ENCODE data around the gene TATDN3. TPM values are rescaled to one million over a fixed set of nuclear protein-coding genes. Genes with fewer than 3 reads are reported as not detected.
A peak's percentile ranks its signal among the peaks of the same experiment; 100 is the strongest.
"Not testable (repeated sequence)": the region's sequence is repeated elsewhere in the genome, so short reads cannot be mapped to it uniquely, and the experiment has no call there.

TATDN3 gene
- total and polyA plus RNA-seq, 3 experiments from 2014 or later: 17.8 to 18.5 (median 18.0) TPM

- Mint-ChIP-seq H3K36me3 (peaks cover 8 to 53% (median 9%) of the 10 kb centered on the region in 3 donors), H3K27me3 (no peaks in the 10 kb centered on the region), H3K4me3 (no peak overlapping the region), H3K4me1 (peaks cover 16 to 34% (median 27%) of the 10 kb centered on the region in 3 donors), H3K27ac (peak overlapping the region in 1 of 8 donors; percentile 40), H3K9me3 (no peaks in the 10 kb centered on the region)
- DNase-seq: no peak
- Histone ChIP-seq H3K27ac (ENCODE audit: low read depth, low read length) (no peak overlapping the region), H3K9me3 (ENCODE audit: low read length) (no peaks in the 10 kb centered on the region), H3K4me1 (ENCODE audit: insufficient read depth, low read length) (no peaks in the 10 kb centered on the region), H3K36me3 (ENCODE audit: insufficient read depth, low read length) (peaks cover 10% of the 10 kb centered on the region), H3K27me3 (ENCODE audit: insufficient read depth, low read length, poor library complexity, severe bottlenecking) (no peaks in the 10 kb centered on the region), H3K4me3 (ENCODE audit: low read length) (no peak overlapping the region)
- CTCF ChIA-PET: interaction anchor here (0.8 kb wide), 1 partner anchor 110 kb away, joined by 4 read pairs; no protein-coding TSS in a partner anchor
- POLR2A ChIA-PET: no interaction called here
Measured at GRCh38 chr1:212777151-212777550, 14.5 kb upstream of the TATDN3 start.

GRCh38 chr1:212779086-212779485, 12.6 kb upstream of the TATDN3 start:
- H3K27ac ChIP-seq (ENCODE audit: low read depth, low read length); H3K4me3 Mint-ChIP-seq; H3K4me1 ChIP-seq (ENCODE audit: insufficient read depth, low read length); H3K27ac Mint-ChIP-seq; H3K9me3 ChIP-seq (ENCODE audit: low read length); H3K27me3 Mint-ChIP-seq; DNase-seq; H3K27me3 ChIP-seq (ENCODE audit: insufficient read depth, low read length, poor library complexity, severe bottlenecking); H3K9me3 Mint-ChIP-seq; H3K4me3 ChIP-seq (ENCODE audit: low read length); POLR2A ChIA-PET; CTCF ChIA-PET: not testable (repeated sequence)
- H3K4me1 Mint-ChIP-seq: peaks cover 4 to 21% (median 19%) of the 10 kb centered on the region in 3 donors
- peaks cover 11% of the 10 kb centered on the region for H3K36me3 ChIP-seq (ENCODE audit: insufficient read depth, low read length)
- peaks cover 0 to 57% (median 14%) of the 10 kb centered on the region in 3 donors for H3K36me3 Mint-ChIP-seq

- H3K27me3 Mint-ChIP-seq: no peaks in the 10 kb centered on the region
- POLR2A ChIA-PET: interaction anchor here (0.9 kb wide), 1 partner anchor 11 kb away, joined by 3 read pairs; no protein-coding TSS in a partner anchor
Measured at GRCh38 chr1:212780759-212781158, 10.9 kb upstream of the TATDN3 start.

GRCh38 chr1:212781225-212781624, 10.5 kb upstream of the TATDN3 start:
- Histone ChIP-seq H3K27me3 (ENCODE audit: insufficient read depth, low read length, poor library complexity, severe bottlenecking) (no peaks in the 10 kb centered on the region), H3K9me3 (ENCODE audit: low read length) (no peaks in the 10 kb centered on the region), H3K4me3 (ENCODE audit: low read length) (no peak overlapping the region), H3K27ac (ENCODE audit: low read depth, low read length) (no peak overlapping the region), H3K36me3 (ENCODE audit: insufficient read depth, low read length) (peaks cover 10% of the 10 kb centered on the region), H3K4me1 (ENCODE audit: insufficient read depth, low read length) (no peaks in the 10 kb centered on the region)
- Mint-ChIP-seq H3K36me3 (peaks cover 0 to 60% (median 12%) of the 10 kb centered on the region in 3 donors), H3K27ac (no peak overlapping the region), H3K9me3 (no peaks in the 10 kb centered on the region), H3K4me3 (no peak overlapping the region), H3K27me3 (no peaks in the 10 kb centered on the region), H3K4me1 (peaks cover 3 to 12% (median 6%) of the 10 kb centered on the region in 3 donors)
- no peak for DNase-seq
- ChIA-PET POLR2A (interaction anchor here (0.9 kb wide), 1 partner anchor 11 kb away, joined by 3 read pairs; no protein-coding TSS in a partner anchor), CTCF (interaction anchor here (1.0 to 3.1 kb wide), 5 partner anchors 114 to 304 kb away, joined by 3 to 27 read pairs (median 3); no protein-coding TSS in a partner anchor)

More at GRCh38 chr1:212780759-212781158, 10.9 kb upstream of the TATDN3 start:
- CTCF ChIA-PET: interaction anchor here (1.0 to 1.1 kb wide), 2 partner anchors 116 to 287 kb away, joined by 3 to 5 read pairs; no protein-coding TSS in a partner anchor
- H3K9me3 ChIP-seq (ENCODE audit: low read length): no peaks in the 10 kb centered on the region
- H3K4me1 Mint-ChIP-seq: peaks cover 3 to 12% (median 6%) of the 10 kb centered on the region in 3 donors
- peaks cover 0 to 57% (median 12%) of the 10 kb centered on the region in 3 donors for H3K36me3 Mint-ChIP-seq
- no peaks in the 10 kb centered on the region for H3K4me1 ChIP-seq (ENCODE audit: insufficient read depth, low read length)
- H3K4me3 Mint-ChIP-seq: no peak overlapping the region
- peaks cover 10% of the 10 kb centered on the region for H3K36me3 ChIP-seq (ENCODE audit: insufficient read depth, low read length)
- no peak for DNase-seq
- no peak overlapping the region for H3K4me3 ChIP-seq (ENCODE audit: low read length)
- H3K27ac Mint-ChIP-seq: no peak overlapping the region
- H3K27ac ChIP-seq (ENCODE audit: low read depth, low read length): no peak overlapping the region
- H3K9me3 Mint-ChIP-seq: no peaks in the 10 kb centered on the region
- H3K27me3 ChIP-seq (ENCODE audit: insufficient read depth, low read length, poor library complexity, severe bottlenecking): no peaks in the 10 kb centered on the region

GRCh38 chr1:212782422-212783154, 9.1 kb upstream of the TATDN3 start:
- peak overlapping the region in 1 of 7 donors; percentile 33 for H3K4me3 Mint-ChIP-seq
- CTCF ChIA-PET: interaction anchor here (0.9 to 3.1 kb wide), 8 partner anchors 10 to 306 kb away, joined by 3 to 27 read pairs (median 3); no protein-coding TSS in a partner anchor
- H3K27me3 Mint-ChIP-seq: no peaks in the 10 kb centered on the region
- Histone ChIP-seq H3K36me3 (ENCODE audit: insufficient read depth, low read length) (peaks cover 10% of the 10 kb centered on the region), H3K4me1 (ENCODE audit: insufficient read depth, low read length) (no peaks in the 10 kb centered on the region), H3K27me3 (ENCODE audit: insufficient read depth, low read length, poor library complexity, severe bottlenecking) (no peaks in the 10 kb centered on the region), H3K9me3 (ENCODE audit: low read length) (no peaks in the 10 kb centered on the region), H3K4me3 (ENCODE audit: low read length) (no peak overlapping the region), H3K27ac (ENCODE audit: low read depth, low read length) (no peak overlapping the region)
- H3K4me1 Mint-ChIP-seq: peaks cover 3 to 16% (median 6%) of the 10 kb centered on the region in 3 donors
- POLR2A ChIA-PET: no interaction called here
- peak overlapping the region in 3 of 8 donors; percentile 12 to 75 (median 46) for H3K27ac Mint-ChIP-seq
- H3K36me3 Mint-ChIP-seq: peaks cover 0 to 64% (median 12%) of the 10 kb centered on the region in 3 donors
- DNase-seq: peak in 2 of 5 donors; percentile 6 to 23
- H3K9me3 Mint-ChIP-seq: no peaks in the 10 kb centered on the region

GRCh38 chr1:212783976-212784375, 7.7 kb upstream of the TATDN3 start:
- Mint-ChIP-seq H3K9me3 (no peaks in the 10 kb centered on the region), H3K27ac (peak overlapping the region in 1 of 8 donors; percentile 27), H3K4me3 (no peak overlapping the region), H3K4me1 (peaks cover 5 to 15% (median 12%) of the 10 kb centered on the region in 3 donors), H3K27me3 (no peaks in the 10 kb centered on the region), H3K36me3 (peaks cover 0 to 58% (median 12%) of the 10 kb centered on the region in 3 donors)
- ChIA-PET POLR2A (no interaction called here), CTCF (interaction anchor here (3.1 kb wide), 1 partner anchor 119 kb away, joined by 27 read pairs; no protein-coding TSS in a partner anchor)
- no peak overlapping the region for H3K27ac ChIP-seq (ENCODE audit: low read depth, low read length)
- no peaks in the 10 kb centered on the region for H3K4me1 ChIP-seq (ENCODE audit: insufficient read depth, low read length)
- no peak for DNase-seq
- no peaks in the 10 kb centered on the region for H3K27me3 ChIP-seq (ENCODE audit: insufficient read depth, low read length, poor library complexity, severe bottlenecking)
- H3K9me3 ChIP-seq (ENCODE audit: low read length): no peaks in the 10 kb centered on the region
- no peak overlapping the region for H3K4me3 ChIP-seq (ENCODE audit: low read length)
- peaks cover 10% of the 10 kb centered on the region for H3K36me3 ChIP-seq (ENCODE audit: insufficient read depth, low read length)

GRCh38 chr1:212785871-212786270, 5.8 kb upstream of the TATDN3 start:
- Mint-ChIP-seq H3K36me3 (peaks cover 0 to 56% (median 12%) of the 10 kb centered on the region in 3 donors), H3K4me3 (no peak overlapping the region), H3K9me3 (no peaks in the 10 kb centered on the region), H3K27ac (peak overlapping the region in 2 of 8 donors; percentile 85 to 95), H3K4me1 (peaks cover 10 to 26% (median 25%) of the 10 kb centered on the region in 3 donors), H3K27me3 (no peaks in the 10 kb centered on the region)
- DNase-seq: no peak
- ChIA-PET CTCF (interaction anchor here (1.5 to 2.0 kb wide), 2 partner anchors 121 to 308 kb away, joined by 7 to 9 read pairs; no protein-coding TSS in a partner anchor), POLR2A (interaction anchor here (1.5 kb wide), 1 partner anchor 9 kb away, joined by 3 read pairs; no protein-coding TSS in a partner anchor)
- Histone ChIP-seq H3K9me3 (ENCODE audit: low read length) (no peaks in the 10 kb centered on the region), H3K27ac (ENCODE audit: low read depth, low read length) (no peak overlapping the region), H3K27me3 (ENCODE audit: insufficient read depth, low read length, poor library complexity, severe bottlenecking) (no peaks in the 10 kb centered on the region), H3K4me3 (ENCODE audit: low read length) (no peak overlapping the region), H3K36me3 (ENCODE audit: insufficient read depth, low read length) (peaks cover 10% of the 10 kb centered on the region), H3K4me1 (ENCODE audit: insufficient read depth, low read length) (peaks cover 14% of the 10 kb centered on the region)
